A549 (cell line): Measurements from ENCODE around the gene MAML2. TPM values are rescaled to one million over a fixed set of nuclear protein-coding genes. Genes with fewer than 3 reads are reported as not detected.

Source experiments
- ATAC-seq, 2 experiments: fragments of 200-7000 bp in 1 of 2; fragments of >200 bp in 1 of 2; cut with Nextera tagmentation in 1 of 2; cut with Tn5 transposase in 1 of 2; 3 replicates each; pipeline versions ENCODE4 v1.8.0 to v1.9.1; 2018 to 2020; ENCODE audit warnings: mild to moderate bottlenecking in 1 of 2, moderate library complexity in 1 of 2
- CTCF ChIA-PET: fragments of 300-600 bp; sonication (Branson Sonifier 250); formaldehyde crosslinking; extraction: SDS; loops from one replicate; lab custom pipeline; 2021; ENCODE audit warnings: antibody characterized with exemption, inconsistent platforms; lab: Yijun Ruan, JAX
- POLR2A ChIA-PET: fragments of 350-600 bp; formaldehyde crosslinking; extraction: SDS; loops from one replicate; lab custom pipeline; 2021; ENCODE audit warnings: antibody characterized with exemption, inconsistent platforms; lab: Yijun Ruan, JAX
- DNase-seq, 2 experiments: peaks; one replicate each; pipeline versions ENCODE4 v3.0.0 to v3.0.0-alpha.2; 2011 to 2016; ENCODE audit warnings: low read depth in 1 of 2, low spot score in 1 of 2
- FAIRE-seq: peaks from 2 replicates; lab custom pipeline; 2011; peaks lifted over from hg19 to GRCh38; lab: Jason Lieb, UNC
- H3K27ac ChIP-seq, 2 experiments: fragments of >200 bp; sonication (Bioruptor Twin); formaldehyde crosslinking; 3 replicates each; pipeline ENCODE4 v1.5.1; 2016 to 2017
- H3K4me1 ChIP-seq: fragments of >200 bp; sonication (Bioruptor Twin); formaldehyde crosslinking; 3 replicates; pipeline ENCODE4 v1.6.1; 2016
- H3K4me2 ChIP-seq: fragments of >200 bp; sonication (Bioruptor Twin); formaldehyde crosslinking; 3 replicates; pipeline ENCODE4 v1.6.1; 2016
- H3K4me3 ChIP-seq: fragments of >200 bp; sonication (Bioruptor Twin); formaldehyde crosslinking; 3 replicates; pipeline ENCODE4 v1.5.1; 2016
- H3K9me3 ChIP-seq: fragments of >200 bp; sonication (Bioruptor Twin); formaldehyde crosslinking; 3 replicates; pipeline ENCODE4 v1.6.1; 2016
- CBX8 ChIP-seq: fragments of 200-600 bp; sonication (generic); IDR thresholded peaks from 2 replicates; pipeline ENCODE4 v1.6.1; 2016
- CHD2 ChIP-seq: fragments of 150-350 bp; IDR thresholded peaks from 2 replicates; pipeline ENCODE4 v1.6.1; 2014; ENCODE audit warnings: low read length; ENCODE audit not compliant: partially characterized antibody
- FOSB ChIP-seq: fragments of 250-450 bp; sonication (Bioruptor Pico); IDR thresholded peaks from 2 replicates; pipeline ENCODE4 v1.5.0; 2020; ENCODE audit warnings: mild to moderate bottlenecking, moderate library complexity
- FOSL2 ChIP-seq, 2 experiments: fragments of 450-650 bp in 1 of 2; fragments of >200 bp in 1 of 2; sonication (Bioruptor Twin) in 1 of 2; formaldehyde crosslinking; IDR thresholded peaks; 2 replicates each; pipeline versions ENCODE4 v1.5.0 to v1.6.1; 2016 to 2020; ENCODE audit warnings: mild to moderate bottlenecking in 1 of 2, moderate library complexity in 1 of 2
- HOXA7 ChIP-seq: fragments of 250-450 bp; sonication (Bioruptor Pico); IDR thresholded peaks from 2 replicates; pipeline ENCODE4 v1.5.0; 2020; ENCODE audit warnings: mild to moderate bottlenecking, moderate library complexity
- HOXB13 ChIP-seq: fragments of 250-450 bp; sonication (Bioruptor Pico); IDR thresholded peaks from 2 replicates; pipeline ENCODE4 v1.5.0; 2020; ENCODE audit warnings: low read depth, mild to moderate bottlenecking, moderate library complexity
- JUN ChIP-seq, 2 experiments: fragments of >200 bp; sonication (Bioruptor Twin); formaldehyde crosslinking; IDR thresholded peaks; 2 replicates in 1 of 2; 3 replicates in 1 of 2; pipeline ENCODE4 v1.6.1; 2016 to 2017
- MYC ChIP-seq: IDR thresholded peaks from 2 replicates; pipeline ENCODE4 v1.6.1; 2012; ENCODE audit warnings: mild to moderate bottlenecking, inconsistent platforms, low read length, improper control_type of control experiment, borderline replicate concordance
- NFE2L2 ChIP-seq: fragments of 150-350 bp; conservative IDR thresholded peaks from 2 replicates; pipeline ENCODE4 v1.6.1; 2014; ENCODE audit warnings: low read length
- PHF8 ChIP-seq: fragments of 200-600 bp; sonication (generic); IDR thresholded peaks from 2 replicates; pipeline ENCODE4 v1.6.1; 2016; ENCODE audit warnings: low read depth, mild to moderate bottlenecking, antibody characterized with exemption, moderate library complexity, borderline replicate concordance
- POLR2A ChIP-seq: IDR thresholded peaks from 2 replicates; pipeline ENCODE4 v1.6.1; 2012; ENCODE audit warnings: mild to moderate bottlenecking, low read length
- POLR2AphosphoS2 ChIP-seq: conservative IDR thresholded peaks from 2 replicates; pipeline ENCODE4 v1.6.1; 2012; ENCODE audit warnings: low read length, improper control_type of control experiment, inconsistent platforms
- RFX5 ChIP-seq: fragments of 450-650 bp; IDR thresholded peaks from 2 replicates; pipeline ENCODE4 v1.7.1; 2014; ENCODE audit warnings: antibody characterized with exemption, mild to moderate bottlenecking, moderate library complexity
- TFCP2L1 ChIP-seq: fragments of 250-450 bp; sonication (Bioruptor Pico); IDR thresholded peaks from 2 replicates; pipeline ENCODE4 v1.5.0; 2021; ENCODE audit warnings: mild to moderate bottlenecking
- WGBS: methylation state at CpG from one replicate; pipeline ENCODE4 v1.1.6; 2017; ENCODE audit errors: missing lambda C conversion rate; 5-methylcytosine and 5-hydroxymethylcytosine counted together
- polyA plus RNA-seq, 4 experiments: library from polyadenylated mRNA; depleted of rRNA in 3 of 4; stranded (reverse); fragments of >200 nt; fragmentation: RNase III in 1 of 4; extraction: RNeasy Plus Mini Kit Qiagen cat#74134 plus additional on column Dnase treatment in 1 of 4; gene quantifications; 2 replicates in 3 of 4; 3 replicates in 1 of 4; pipeline ENCODE4 v1.2.3, GENCODE V29; 2011 to 2017
- TF ChIP-seq, protein P1 (sequence below): IDR thresholded peaks from 2 replicates; pipeline ENCODE4 v1.6.1; 2012; ENCODE audit warnings: low read depth, borderline replicate concordance
- TF ChIP-seq, protein P2 (sequence below): fragments of 150-350 bp; IDR thresholded peaks from 2 replicates; pipeline ENCODE4 v1.6.1; 2014; ENCODE audit warnings: low read depth, mild to moderate bottlenecking, low read length
- TF ChIP-seq, protein P3 (sequence below): fragments of 450-650 bp; IDR thresholded peaks from 2 replicates; pipeline ENCODE4 v1.6.1; 2014; ENCODE audit warnings: antibody characterized with exemption
- TF ChIP-seq, protein P4 (sequence below): fragments of >200 bp; sonication (Bioruptor Twin); formaldehyde crosslinking; IDR thresholded peaks from 3 replicates; pipeline ENCODE4 v1.6.1; 2016
- TF ChIP-seq, protein P5 (sequence below): fragments of 200-600 bp; sonication (generic); IDR thresholded peaks from 2 replicates; pipeline ENCODE4 v1.6.1; 2016; ENCODE audit warnings: antibody characterized with exemption, mild to moderate bottlenecking, moderate library complexity

MAML2 gene
- polyA plus RNA-seq, 2 of the 4 experiments (the other 2 are of a cell fraction), result 1.5 to 2.5 TPM

DNA sequence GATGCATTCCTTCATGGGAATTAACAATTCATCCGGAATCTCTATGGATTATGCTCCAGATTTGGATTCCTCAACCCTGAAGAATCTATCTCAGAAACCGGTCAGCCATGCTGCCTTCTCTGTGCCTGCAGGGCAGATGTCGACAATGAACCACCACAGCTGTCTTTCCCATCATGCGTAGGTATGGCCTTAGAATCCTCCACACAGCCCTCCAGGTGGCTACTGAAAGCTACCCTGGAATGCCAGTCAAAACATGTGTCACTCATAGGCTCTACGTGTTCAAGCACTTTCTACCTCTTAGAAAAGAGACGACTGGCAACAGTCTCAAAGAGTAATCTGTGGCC is 19.4 kb downstream of the MAML2 start:
- Histone ChIP-seq H3K4me1 (peaks cover 24% of the 10 kb centered on the region), H3K4me2 (no peak overlapping the region), H3K27ac (peak overlapping the region in 1 of 2 experiments; percentile 22; a peak in 2 of 6 replicates), H3K4me3 (no peak overlapping the region), H3K9me3 (no peaks in the 10 kb centered on the region)
- FAIRE-seq, result no peak
- no peak for DNase-seq
- TF ChIP-seq PHF8, result no peak
- TF ChIP-seq, protein P1, sequence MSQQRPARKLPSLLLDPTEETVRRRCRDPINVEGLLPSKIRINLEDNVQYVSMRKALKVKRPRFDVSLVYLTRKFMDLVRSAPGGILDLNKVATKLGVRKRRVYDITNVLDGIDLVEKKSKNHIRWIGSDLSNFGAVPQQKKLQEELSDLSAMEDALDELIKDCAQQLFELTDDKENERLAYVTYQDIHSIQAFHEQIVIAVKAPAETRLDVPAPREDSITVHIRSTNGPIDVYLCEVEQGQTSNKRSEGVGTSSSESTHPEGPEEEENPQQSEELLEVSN, result no peak
- TF ChIP-seq, protein P2, sequence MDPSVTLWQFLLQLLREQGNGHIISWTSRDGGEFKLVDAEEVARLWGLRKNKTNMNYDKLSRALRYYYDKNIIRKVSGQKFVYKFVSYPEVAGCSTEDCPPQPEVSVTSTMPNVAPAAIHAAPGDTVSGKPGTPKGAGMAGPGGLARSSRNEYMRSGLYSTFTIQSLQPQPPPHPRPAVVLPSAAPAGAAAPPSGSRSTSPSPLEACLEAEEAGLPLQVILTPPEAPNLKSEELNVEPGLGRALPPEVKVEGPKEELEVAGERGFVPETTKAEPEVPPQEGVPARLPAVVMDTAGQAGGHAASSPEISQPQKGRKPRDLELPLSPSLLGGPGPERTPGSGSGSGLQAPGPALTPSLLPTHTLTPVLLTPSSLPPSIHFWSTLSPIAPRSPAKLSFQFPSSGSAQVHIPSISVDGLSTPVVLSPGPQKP, result no peak
- TF ChIP-seq HOXB13, result no peak
- TF ChIP-seq CHD2, result no peak
- no peak for TF ChIP-seq FOSB
- no peak for TF ChIP-seq POLR2AphosphoS2
- TF ChIP-seq RFX5, result no peak
- TF ChIP-seq, protein P3, sequence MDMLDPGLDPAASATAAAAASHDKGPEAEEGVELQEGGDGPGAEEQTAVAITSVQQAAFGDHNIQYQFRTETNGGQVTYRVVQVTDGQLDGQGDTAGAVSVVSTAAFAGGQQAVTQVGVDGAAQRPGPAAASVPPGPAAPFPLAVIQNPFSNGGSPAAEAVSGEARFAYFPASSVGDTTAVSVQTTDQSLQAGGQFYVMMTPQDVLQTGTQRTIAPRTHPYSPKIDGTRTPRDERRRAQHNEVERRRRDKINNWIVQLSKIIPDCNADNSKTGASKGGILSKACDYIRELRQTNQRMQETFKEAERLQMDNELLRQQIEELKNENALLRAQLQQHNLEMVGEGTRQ, result no peak
- no peak for TF ChIP-seq MYC
- TF ChIP-seq FOSL2 (IDR thresholded peaks at IDR 0.05), result no peak
- no peak for TF ChIP-seq FOSL2 (CRISPR knock-in tag; IDR thresholded peaks at IDR 0.05)
- no peak for TF ChIP-seq HOXA7
- TF ChIP-seq TFCP2L1, result no peak
- no peak for TF ChIP-seq CBX8
- no peak for TF ChIP-seq NFE2L2
- TF ChIP-seq, protein P4, sequence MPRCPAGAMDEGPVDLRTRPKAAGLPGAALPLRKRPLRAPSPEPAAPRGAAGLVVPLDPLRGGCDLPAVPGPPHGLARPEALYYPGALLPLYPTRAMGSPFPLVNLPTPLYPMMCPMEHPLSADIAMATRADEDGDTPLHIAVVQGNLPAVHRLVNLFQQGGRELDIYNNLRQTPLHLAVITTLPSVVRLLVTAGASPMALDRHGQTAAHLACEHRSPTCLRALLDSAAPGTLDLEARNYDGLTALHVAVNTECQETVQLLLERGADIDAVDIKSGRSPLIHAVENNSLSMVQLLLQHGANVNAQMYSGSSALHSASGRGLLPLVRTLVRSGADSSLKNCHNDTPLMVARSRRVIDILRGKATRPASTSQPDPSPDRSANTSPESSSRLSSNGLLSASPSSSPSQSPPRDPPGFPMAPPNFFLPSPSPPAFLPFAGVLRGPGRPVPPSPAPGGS, result no peak
- no peak for TF ChIP-seq POLR2A
- TF ChIP-seq, protein P5, sequence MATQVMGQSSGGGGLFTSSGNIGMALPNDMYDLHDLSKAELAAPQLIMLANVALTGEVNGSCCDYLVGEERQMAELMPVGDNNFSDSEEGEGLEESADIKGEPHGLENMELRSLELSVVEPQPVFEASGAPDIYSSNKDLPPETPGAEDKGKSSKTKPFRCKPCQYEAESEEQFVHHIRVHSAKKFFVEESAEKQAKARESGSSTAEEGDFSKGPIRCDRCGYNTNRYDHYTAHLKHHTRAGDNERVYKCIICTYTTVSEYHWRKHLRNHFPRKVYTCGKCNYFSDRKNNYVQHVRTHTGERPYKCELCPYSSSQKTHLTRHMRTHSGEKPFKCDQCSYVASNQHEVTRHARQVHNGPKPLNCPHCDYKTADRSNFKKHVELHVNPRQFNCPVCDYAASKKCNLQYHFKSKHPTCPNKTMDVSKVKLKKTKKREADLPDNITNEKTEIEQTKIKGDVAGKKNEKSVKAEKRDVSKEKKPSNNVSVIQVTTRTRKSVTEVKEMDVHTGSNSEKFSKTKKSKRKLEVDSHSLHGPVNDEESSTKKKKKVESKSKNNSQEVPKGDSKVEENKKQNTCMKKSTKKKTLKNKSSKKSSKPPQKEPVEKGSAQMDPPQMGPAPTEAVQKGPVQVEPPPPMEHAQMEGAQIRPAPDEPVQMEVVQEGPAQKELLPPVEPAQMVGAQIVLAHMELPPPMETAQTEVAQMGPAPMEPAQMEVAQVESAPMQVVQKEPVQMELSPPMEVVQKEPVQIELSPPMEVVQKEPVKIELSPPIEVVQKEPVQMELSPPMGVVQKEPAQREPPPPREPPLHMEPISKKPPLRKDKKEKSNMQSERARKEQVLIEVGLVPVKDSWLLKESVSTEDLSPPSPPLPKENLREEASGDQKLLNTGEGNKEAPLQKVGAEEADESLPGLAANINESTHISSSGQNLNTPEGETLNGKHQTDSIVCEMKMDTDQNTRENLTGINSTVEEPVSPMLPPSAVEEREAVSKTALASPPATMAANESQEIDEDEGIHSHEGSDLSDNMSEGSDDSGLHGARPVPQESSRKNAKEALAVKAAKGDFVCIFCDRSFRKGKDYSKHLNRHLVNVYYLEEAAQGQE, result no peak
- TF ChIP-seq JUN (IDR thresholded peaks at IDR 0.05), result no peak
- CTCF ChIA-PET, result interaction anchor here (1.0 to 2.9 kb wide), 2 partner anchors 10 to 19 kb away, joined by 3 to 14 read pairs; partner anchors contain the start of gene MAML2
- 91% methylated on average over 6 of the region's 6 CpGs for WGBS
- no peak for ATAC-seq
- POLR2A ChIA-PET, result no interaction called here
